Activated CD4-positive, CD25-positive, alpha-beta regulatory T cell treated with anti-CD3 and anti-CD28 coated beads, Interleukin-2, amount 50 U/mL, for 72 hours (primary cell): Measurements from ENCODE around the gene YPEL3.
A peak's percentile ranks its signal among the peaks of the same experiment; 100 is the strongest.

Source experiments
- DNase-seq: peaks from one replicate; pipeline ENCODE4 v3.0.0; 2021

YPEL3 gene

DNA sequence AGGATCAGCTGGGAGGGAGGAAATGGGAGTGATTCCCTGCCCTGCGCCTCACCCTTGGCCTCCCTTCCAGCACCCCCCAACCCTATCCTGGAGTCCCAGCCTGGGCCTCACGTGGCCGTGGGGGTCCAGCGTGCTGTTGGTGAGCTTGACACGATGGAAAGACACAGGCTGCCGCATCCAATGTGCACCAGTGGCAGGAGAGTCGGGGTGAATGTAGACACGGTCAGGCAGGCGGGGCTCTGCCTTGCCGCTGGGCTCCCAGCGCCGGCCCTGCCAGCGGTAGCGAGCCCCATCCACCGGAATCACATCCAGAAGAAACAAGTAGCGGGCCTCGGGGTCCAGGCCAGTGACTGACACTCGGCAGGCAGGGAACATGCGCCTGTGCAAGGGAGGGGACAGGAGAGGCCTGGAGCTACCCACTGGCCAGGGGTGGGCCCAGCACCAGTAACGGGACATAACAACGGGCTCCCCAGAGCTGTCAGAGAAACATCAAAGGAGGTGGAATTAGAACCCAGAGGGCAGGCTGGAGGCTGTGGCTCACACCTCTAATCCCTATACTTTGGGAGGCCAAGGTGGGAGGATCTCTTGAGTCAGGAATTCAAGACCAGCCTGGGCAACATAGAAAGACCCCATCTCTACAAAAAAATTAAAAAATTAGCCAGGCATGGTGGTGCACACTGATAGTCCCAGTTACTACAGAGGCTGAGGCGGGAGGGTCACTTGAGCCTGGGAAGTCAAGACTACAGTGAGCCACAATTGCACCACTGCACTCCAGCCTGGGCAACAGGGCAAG, 7.0 kb downstream of the YPEL3 start:
- no peak for DNase-seq

DNA sequence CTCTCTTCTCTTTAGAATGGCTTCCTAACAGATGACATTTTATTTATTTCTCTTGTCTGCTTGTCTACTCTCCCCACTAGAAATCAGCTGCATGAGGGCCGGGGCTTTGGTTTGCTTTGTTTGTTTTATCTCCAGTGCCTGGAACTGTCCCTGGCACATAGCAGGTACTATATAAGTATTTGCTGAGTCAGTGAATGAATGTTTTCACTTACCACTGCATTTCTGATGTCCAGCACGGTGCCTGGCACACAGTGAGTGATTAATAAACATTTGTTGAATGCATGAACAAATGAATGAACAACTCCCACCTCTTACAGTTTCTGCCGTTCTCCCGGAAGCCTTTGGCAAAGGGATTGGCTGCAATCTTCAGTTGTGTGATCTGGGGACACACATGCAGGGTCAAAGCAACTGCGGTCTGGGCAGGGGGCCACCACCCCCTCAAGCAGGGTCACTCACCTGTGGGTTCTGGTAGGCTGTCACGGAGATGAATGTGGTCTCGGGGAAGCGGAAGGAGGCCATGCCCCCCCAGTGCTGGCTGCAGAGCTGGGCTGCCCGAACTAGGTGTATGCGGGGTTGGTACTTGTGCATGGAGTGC, 7.7 kb downstream of the YPEL3 start:
- no peak for DNase-seq

DNA sequence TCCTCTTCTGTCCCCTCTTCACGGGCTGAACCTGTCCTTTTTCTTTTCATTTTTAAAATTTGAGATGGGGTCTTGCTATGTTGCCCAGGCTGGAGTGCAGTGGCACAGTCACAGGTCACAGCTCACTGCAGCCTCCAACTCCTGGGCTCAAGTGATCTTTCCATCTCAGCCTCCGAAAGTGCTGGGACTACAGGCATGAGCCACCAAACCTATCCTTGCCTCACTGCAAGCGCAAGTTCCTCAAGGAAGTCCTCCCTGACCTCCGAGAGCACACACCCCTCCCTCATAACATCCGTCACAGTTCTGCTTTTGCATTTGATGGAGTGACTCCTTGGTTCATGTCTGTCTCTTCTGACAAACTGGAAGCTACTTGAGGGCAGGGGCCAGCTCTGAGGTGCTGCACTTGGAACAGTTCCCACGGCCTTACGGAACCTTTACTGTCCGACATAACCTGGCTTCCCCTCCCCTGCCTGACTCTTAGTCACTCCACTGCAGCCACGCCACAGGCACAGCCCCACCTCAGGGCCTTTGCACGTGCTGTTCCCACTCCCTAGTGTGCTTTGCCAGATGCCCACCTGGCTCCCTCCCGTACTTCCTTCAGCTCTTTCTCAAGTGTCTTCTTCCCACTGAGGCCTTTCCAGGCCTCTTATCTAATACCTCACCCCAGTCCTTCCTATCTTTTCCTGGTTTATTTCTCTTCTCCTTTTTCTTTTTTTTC, 8.7 kb downstream of the YPEL3 start:
- DNase-seq = no peak

DNA sequence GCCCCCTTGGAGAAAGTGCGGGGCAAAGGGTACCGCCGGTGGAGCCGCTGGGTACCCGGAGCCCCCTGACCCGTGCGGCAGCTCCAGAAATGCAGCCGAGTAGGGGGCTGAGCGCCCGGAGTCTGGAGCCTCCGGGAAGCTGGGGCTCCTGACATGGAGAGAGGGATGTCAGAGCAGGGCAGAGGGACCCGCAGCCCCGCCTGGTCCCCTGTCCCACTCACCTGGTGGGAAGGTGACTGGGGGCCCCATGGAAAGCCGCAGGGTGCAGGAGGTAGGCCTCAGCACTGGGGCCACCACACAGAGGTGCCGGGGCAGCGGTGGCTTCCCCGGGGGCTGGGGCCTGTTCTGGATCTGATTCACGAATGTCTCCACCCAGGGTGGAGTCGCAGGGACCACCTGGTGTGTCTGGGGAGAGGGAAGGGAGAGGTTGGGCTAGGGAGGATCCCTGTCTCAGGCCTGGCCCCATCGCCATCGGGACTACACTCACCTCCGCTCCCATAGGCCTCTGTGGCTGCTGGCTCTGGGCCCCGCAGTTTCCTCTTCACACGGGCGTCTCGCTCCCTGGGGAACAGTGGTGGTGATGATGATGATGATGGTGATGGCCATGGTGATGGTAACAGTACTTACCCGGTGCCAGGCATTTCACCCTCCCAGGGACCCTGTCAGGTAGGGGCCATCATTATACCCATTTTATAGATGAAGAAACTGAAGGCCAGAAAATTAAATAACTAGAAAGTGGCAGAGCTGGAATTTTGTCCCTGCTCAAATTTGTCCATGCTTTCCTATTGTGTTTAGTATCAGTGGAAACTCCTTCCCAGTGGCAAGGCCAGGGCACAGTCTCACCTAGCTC, 9.5 kb downstream of the YPEL3 start:
- no peak for DNase-seq

- DNase-seq = no peak
These were observed 10.2 kb downstream of the YPEL3 start for GRCh38 chr16:30085820-30086219.

- no peak for DNase-seq
These were observed 10.8 kb downstream of the YPEL3 start for GRCh38 chr16:30085247-30085646.

- DNase-seq = no peak
These were observed 11.2 kb downstream of the YPEL3 start for GRCh38 chr16:30084816-30085159.

- no peak for DNase-seq
These were observed 11.8 kb downstream of the YPEL3 start for GRCh38 chr16:30084096-30084815.

- no peak for DNase-seq
These were observed 12.6 kb downstream of the YPEL3 start for GRCh38 chr16:30083216-30084055.

DNA sequence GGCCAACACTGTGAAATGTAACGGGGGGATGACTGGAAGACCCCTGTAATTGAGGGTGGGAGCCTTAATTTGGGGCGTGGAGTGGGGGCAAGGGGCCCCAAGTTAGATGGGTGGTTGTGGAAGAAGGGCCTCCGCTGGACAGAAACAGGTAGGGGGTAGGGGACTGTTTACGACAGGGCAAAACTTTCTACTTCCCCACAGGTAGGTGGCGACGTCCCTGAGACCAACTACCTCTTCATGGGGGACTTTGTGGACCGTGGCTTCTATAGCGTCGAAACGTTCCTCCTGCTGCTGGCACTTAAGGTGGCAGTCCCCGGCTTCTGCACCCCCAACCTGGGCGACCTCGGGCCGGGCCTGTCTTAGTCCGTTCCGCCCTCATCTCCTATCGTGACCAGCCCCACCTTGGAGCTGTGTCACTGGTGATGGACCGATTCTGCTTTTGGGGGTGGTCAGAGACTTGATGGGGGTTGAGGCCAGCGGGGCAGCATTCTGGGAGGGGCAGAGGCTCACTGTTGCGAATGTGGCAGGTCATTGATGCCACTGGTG, 13.4 kb downstream of the YPEL3 start:
- DNase-seq = no peak

DNA sequence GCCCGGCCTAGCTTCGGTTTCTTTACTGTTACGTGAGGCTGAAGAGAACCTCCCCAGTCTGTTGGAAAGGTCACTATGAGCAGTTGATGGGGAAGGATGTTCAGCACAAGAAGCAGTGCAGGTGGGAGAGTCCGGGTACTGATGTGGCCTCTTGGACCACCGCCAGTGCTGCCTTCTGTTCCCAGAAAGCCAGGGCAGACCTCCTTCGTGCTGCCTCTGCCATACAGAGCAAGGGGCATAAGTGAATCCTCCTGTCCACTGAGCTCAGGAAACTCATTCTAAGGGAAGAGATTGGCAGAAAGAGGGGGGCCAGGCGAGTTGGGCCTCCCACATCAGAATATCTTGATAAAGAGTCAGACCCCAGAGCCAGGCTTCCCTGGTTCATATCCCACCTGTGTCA, 16.5 kb downstream of the YPEL3 start:
- no peak for DNase-seq

DNA sequence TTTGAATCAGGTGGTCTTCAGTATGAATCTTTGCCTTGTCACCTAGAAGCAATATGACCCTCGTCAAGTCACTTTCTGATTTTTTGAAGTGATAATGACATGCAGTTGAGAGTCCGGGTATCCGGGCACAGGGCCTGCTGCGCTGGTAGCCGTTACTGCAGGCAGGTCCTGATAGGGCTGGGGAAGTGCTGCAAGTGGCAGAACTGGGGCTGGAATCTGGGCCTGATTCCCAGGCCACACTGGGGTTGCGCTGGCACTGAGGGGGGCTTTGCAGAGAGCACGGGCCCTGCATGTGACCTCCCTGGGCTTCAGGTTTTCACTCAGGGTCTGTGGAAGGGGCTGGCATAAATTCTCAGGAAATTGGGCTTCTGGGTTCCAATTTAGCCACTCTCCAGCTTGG, 17.3 kb downstream of the YPEL3 start:
- DNase-seq = no peak

DNA sequence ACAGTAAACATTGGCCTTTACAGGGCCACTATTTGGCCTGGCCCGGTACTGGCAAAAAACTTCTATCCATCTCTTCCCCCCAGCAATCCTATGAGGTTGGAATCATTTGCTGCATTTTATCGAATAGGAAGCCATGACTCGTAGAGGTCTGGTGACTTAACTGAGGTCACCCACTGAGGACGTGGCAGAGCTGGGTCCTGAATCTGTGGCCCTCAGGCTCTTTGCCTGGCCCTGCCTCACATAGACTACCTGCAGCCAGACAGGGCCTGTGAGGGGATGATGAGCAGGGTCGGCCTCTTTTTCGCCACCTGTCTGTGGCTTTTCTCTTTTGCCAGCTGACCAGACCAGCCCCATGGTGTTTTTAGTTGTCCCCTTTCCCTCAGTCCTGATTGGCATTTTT, 18.4 kb downstream of the YPEL3 start:
- no peak for DNase-seq

GRCh38 chr16:30076276-30076791, 19.7 kb downstream of the YPEL3 start:
- DNase-seq = peak; percentile 45

- DNase-seq = peak; percentile 91
These were observed 20.3 kb downstream of the YPEL3 start, which contains the start of gene PPP4C for GRCh38 chr16:30075503-30076275. Gene PPP4C (plus strand): TSS chr16:30075994. CDS start chr16:30076378, 384 bp downstream.

DNA sequence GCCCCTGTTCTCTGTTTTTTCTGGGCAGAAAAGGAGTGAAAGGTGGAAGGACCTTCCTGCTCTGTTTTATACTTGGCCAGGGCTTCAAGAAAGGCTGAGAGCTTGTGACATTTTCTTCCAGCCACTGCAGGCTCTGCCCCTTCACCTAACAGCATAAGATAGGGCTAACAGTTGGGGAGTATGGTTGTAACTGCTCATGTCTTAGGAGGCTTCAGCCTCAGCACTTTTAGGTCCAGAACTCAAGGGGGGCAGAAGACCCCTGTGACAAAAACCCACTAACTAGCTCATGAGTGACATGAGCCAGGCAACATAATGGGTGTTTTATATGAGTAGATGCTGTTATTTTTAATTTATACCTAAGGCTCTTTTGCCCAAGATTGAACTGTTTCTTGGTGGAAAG, 25.5 kb downstream of the YPEL3 start:
- no peak for DNase-seq

DNA sequence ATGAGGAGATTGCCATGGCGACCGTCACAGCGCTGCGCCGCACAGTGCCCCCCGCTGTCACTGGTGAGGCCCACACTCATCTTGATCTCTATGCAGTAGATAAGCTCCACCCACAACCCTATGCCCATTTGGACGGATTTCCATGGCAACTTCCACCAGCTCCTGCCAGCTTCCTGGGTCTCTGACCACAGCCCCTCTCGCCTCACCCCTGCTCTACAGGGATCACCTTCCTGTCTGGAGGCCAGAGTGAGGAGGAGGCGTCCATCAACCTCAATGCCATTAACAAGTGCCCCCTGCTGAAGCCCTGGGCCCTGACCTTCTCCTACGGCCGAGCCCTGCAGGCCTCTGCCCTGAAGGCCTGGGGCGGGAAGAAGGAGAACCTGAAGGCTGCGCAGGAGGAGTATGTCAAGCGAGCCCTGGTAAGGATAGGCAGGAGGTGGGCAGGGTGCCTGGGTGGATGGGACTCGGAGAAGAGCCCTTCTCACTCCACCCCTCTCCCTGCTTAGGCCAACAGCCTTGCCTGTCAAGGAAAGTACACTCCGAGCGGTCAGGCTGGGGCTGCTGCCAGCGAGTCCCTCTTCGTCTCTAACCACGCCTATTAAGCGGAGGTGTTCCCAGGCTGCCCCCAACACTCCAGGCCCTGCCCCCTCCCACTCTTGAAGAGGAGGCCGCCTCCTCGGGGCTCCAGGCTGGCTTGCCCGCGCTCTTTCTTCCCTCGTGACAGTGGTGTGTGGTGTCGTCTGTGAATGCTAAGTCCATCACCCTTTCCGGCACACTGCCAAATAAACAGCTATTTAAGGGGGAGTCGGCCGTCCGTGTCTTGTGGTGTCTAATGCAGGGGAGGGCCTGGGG, 26.2 kb downstream of the YPEL3 start:
- DNase-seq = no peak

GRCh38 chr16:30068750-30069610, 27.0 kb downstream of the YPEL3 start:
- no peak for DNase-seq
